Fibroblast of skin of left biceps (primary cell): ENCODE data around the gene LIMS4.
"Not testable (repeated sequence)": the region's sequence is repeated elsewhere in the genome, so short reads cannot be mapped to it uniquely, and the experiment has no call there.

Experiments used
- DNase-seq, 2 experiments: peaks; one replicate each; pipeline ENCODE4 v3.0.0-alpha.2; 2013; ENCODE audit warnings: low read depth in 2 of 2

LIMS4 gene

DNA sequence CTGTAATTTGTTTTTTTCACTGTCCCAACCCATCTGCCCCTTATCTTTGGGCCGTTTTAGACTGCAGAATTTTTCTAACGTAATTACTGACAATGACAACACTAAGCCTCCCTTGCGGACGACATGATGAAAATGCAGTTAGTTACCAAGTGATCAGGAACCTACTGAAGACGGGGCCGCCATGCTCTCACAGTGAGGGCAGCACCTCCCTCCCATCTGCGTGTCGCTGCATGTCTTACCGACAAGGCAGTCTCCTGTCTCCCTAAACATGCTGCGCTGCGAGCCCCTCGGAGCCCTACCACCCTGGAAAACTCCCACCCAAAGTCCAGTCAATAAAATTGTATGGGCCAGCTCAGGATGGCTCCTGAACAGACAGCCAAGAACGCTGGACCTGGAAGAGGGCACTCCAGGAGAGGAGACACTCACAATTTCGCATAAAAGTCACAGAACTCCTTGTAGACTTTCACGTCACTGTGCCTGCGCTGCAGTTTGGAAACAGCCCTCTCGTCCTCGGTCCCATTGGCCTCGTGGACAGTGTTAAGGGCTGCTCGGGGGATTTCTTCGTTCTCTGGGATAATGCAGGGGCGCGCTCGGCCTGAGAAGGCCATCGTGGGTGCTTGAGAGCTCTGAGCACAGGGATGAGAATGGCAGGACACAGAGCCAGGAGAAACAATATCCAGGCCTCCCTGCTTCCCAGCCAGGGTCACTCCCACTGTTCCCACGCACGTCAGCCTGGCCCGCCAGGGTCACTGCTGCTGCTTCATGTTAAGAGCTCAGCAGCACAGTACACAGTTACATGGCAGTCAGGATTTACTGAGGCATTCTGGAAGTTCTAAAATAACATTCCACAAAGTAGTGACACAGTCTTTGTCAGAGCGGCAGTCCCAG is at the start of gene LIMS4:
Gene LIMS4, minus strand, starts transcription at position 646 of the 888 bp plus-strand sequence. Its CDS starts 38 bp downstream, at position 608.
- DNase-seq, result not testable (repeated sequence)

- DNase-seq, result not testable (repeated sequence)
Measured at GRCh38 chr2:110499755-110500377, 27.2 kb upstream of the LIMS4 start.

DNA sequence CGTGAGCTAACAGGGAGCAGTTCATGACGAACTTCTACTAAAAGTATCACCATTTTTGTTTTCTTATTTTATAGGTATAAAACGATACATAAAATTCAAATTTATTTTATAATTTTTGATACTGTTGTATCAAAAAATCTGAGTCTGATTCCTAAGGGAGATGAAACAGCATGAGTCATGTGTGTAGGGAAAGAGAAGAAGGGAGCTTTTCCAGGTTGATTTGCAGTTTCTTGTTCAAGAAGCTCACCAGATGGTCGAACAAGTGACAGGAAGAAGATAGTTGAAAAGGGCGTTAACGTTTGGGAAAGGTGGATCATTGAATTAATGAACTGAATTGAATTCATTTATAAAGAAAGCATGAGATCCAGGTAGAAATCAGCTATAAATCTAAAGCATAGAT is 23.4 kb upstream of the LIMS4 start:
- DNase-seq, result not testable (repeated sequence)

- not testable (repeated sequence) for DNase-seq
Measured at GRCh38 chr2:110494488-110494887, 21.9 kb upstream of the LIMS4 start.

GRCh38 chr2:110488991-110489390 is 16.4 kb upstream of the LIMS4 start:
- DNase-seq, result not testable (repeated sequence)

GRCh38 chr2:110482697-110483096 is 10.1 kb upstream of the LIMS4 start:
- not testable (repeated sequence) for DNase-seq

DNA sequence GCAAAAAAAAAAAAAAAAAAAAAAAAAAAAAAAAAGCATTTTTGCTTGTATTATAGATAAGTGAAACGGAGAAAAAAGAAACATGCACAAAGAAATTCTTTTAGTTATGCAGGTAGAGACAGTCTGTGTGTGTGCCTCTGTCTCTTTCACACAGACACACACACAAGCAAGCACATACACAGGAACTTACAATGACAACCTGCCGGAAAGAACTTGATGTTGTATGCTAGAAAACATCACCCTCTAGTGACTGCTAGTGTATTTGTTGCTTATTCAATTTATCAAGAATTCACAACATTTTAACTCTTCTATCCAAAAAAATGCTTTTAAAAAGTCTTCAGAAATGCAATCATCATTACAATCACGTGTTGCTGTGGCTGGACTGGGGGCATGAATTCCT is 8.6 kb upstream of the LIMS4 start:
- DNase-seq, result not testable (repeated sequence)

- DNase-seq, result not testable (repeated sequence)
Measured at GRCh38 chr2:110480084-110480483, 7.5 kb upstream of the LIMS4 start.

DNA sequence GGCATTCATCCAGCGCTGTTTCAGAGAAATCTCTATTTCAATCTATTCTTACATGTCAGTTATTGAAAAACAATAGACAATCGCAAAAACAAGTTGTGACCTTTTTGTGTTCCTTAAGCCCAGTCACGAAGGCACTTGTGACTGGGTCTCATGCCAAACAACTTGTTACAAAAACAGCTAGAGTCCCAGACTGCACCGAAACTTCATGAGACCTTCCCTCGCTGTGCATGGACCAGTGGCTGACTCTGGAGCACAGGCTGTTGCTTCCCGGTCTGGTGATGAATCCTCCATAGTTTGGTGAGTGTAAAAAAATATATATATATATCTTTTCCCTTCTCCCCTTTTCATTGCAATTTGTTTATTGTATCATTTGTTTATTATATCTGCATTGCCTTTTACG is 4.8 kb upstream of the LIMS4 start:
- not testable (repeated sequence) for DNase-seq

- not testable (repeated sequence) for DNase-seq
Measured at GRCh38 chr2:110476952-110477351, 4.3 kb upstream of the LIMS4 start.

DNA sequence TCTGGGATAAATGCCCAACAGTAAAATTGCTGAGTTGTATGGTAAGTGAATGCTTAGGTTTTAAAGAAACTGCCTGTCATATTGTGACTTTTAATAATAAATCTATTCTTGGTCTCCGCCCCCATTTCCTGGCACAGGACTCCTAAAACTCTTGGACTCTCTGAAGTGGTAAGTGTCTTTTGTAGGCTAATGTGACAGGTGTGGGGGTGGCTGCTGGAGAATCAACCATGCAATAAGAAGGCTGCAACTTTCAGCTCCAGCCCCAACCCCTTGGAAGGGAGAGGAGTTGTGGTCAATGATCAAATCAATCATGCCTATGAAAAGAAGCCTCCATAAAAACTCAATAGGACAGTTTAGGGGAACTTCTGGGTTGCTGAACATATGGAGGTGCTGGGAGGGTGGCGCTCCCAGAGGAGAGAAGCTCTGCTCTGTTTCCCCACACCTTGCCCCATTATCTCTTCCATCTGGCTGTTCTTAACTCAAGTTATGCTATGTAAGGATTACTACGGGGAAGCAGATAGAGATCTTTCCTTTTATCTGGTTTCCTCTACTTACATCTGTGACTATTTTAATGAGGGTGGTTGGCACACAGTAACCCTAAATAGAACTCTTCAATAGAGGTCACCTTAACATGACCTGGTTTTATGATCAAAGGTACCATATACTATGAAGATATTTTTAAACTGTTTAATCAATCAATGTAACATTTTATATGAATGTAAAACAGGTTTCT is 3.2 kb upstream of the LIMS4 start:
- DNase-seq, result not testable (repeated sequence)

DNA sequence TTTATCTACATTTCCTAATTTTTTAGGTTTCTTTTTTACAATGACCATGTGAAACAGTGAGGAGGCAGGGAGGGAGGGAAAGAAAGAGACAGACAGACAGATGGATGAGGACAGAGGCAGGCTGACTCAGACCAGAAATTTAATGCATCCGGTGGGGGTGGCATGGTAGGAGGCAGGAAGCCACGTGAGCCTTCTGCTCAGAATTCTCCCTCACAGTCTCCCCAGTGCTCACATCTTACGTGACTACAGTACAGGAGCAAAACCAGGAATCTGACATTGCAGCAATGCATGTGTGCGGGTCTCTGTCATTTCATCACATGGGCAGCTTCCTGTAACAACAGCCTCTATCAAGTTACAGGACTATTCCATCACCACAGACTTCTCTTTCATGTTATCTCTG is 2.3 kb upstream of the LIMS4 start:
- DNase-seq, result not testable (repeated sequence)

- not testable (repeated sequence) for DNase-seq
Measured at GRCh38 chr2:110473059-110473358, 393 bp upstream of the LIMS4 start.

DNA sequence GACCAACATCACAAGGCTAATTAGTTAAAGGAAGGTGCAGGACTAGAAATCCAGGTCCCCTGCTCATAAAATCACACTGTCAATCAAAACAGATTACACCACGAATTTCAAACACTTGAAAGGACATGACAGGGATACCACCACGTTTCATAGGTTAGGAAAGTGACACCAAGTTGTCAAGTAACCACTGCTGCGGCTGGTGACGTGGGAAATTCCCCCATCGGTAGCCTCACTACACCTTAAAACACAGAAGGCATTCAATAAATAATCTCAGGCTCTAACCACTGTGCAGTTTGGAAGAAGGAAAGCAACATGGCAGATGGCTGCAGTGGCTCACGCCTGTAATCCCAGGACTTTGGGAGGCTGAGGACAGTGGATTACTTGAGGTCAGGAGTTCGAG is 3.7 kb downstream of the LIMS4 start:
- DNase-seq, result not testable (repeated sequence)

GRCh38 chr2:110465312-110465711 is 7.3 kb downstream of the LIMS4 start:
- DNase-seq, result not testable (repeated sequence)

GRCh38 chr2:110462458-110462857 is 10.2 kb downstream of the LIMS4 start:
- not testable (repeated sequence) for DNase-seq

DNA sequence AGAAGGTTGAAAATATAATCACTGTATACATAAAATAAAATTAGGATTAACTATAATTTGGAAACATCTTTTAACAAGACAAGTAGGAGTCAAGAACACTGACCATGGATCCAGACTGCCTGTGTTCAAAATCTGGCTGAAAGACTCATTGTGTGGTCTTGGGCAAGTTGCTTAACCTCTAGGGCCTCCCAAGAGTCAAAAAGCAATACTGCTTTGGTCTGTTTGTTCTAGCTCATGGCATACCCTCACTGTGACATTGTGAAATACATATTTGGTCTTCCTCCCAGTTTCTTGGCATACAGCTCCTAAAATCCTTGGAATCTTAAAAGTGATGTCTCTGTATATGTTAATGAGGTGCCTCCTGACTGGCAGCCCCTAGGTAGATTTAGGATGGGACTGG is 12.3 kb downstream of the LIMS4 start:
- DNase-seq, result not testable (repeated sequence)

DNA sequence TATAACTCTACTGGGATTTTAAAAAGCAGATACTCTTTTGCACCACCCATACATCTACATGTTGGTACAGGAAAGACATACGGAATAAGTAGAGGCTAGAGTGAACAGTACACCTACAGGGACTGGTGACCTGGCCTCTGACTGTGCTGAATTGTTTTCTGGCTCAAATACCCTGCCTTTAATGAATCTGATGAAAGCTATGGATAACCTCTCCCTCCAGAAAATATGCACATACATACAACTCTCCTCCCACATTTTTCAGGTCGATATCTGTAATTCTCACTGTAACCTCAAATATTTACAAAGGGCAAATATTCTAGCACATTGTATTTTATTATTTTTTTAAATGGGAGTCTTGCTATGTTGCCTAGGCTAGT is 15.4 kb downstream of the LIMS4 start:
- not testable (repeated sequence) for DNase-seq

- not testable (repeated sequence) for DNase-seq
Measured at GRCh38 chr2:110456291-110457213, 16.1 kb downstream of the LIMS4 start.

- DNase-seq, result not testable (repeated sequence)
Measured at GRCh38 chr2:110455080-110455670, 17.4 kb downstream of the LIMS4 start.

DNA sequence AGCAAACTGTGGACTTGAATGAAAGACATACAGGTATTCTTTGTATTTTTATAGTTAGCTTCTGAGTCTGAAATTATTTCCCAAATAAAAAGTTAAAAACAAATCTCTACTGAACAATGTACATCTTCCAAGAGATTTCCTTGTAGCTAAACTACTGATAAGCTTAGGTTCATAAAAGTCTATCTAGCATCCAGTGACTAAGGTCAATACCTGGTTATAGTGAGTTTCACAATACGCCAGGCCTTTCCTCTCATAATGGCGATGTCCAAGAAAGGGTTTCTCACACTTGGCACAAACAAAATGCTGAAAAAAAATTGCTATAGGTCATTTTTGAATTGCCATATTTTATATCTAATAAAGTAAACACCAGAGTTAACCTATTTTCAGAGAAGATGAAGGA is 21.7 kb downstream of the LIMS4 start:
- not testable (repeated sequence) for DNase-seq
